Mucosa of descending colon (tissue), 3 donors: ENCODE measurements around the gene NPC2. TPM values are rescaled to one million over a fixed set of nuclear protein-coding genes. Genes with fewer than 3 reads are reported as not detected.
A peak's percentile ranks its signal among the peaks of the same experiment; 100 is the strongest.

ENCODE experiments used
- ATAC-seq: fragments of 200-7000 bp; cut with Tn5 transposase; one replicate; pipeline ENCODE4 v1.9.1; 2020; ENCODE audit warnings: mild to moderate bottlenecking, moderate library complexity
- DNase-seq, 3 donors: peaks; one replicate each; pipeline ENCODE4 v3.0.0-alpha.2; 2020
- H3K36me3 ChIP-seq: fragments of 200-600 bp; one replicate; pipeline ENCODE4 v1.8.0; 2021; ENCODE audit warnings: low read depth, mild to moderate bottlenecking
- H3K4me1 ChIP-seq: fragments of 200-600 bp; one replicate; pipeline ENCODE4 v1.8.0; 2021; ENCODE audit warnings: low read depth, mild to moderate bottlenecking
- H3K4me3 ChIP-seq: fragments of 200-600 bp; one replicate; pipeline ENCODE4 v1.8.0; 2021; ENCODE audit warnings: mild to moderate bottlenecking
- H3K9me3 ChIP-seq: fragments of 200-600 bp; one replicate; pipeline ENCODE4 v1.8.0; 2021; ENCODE audit warnings: mild to moderate bottlenecking
- intact Hi-C, 2 donors: fragments of 100-400 bp; cut with DNase I in 1 of 2; cut with micrococcal nuclease in 1 of 2; formaldehyde crosslinking; loops; one replicate each; pipeline versions ENCODE4 v1.11.0 to v1.11.1; 2022; cut with DNase I, micrococcal nuclease
- total RNA-seq, 3 donors: library from RNA; stranded (reverse); fragmentation: NEBNext Ultra II Directional in 2 of 3; extraction: Animal tissue kit (Norgen Biotek cat#: 25700) in 2 of 3; gene quantifications; one replicate each; pipeline versions ENCODE4 v1.2.1 to v1.2.4, GENCODE V29; 2021 to 2023
- TF ChIP-seq, protein P1 (sequence below): fragments of 200-600 bp; IDR thresholded peaks from one replicate; pipeline ENCODE4 v1.8.0; 2022; ENCODE audit warnings: antibody characterized with exemption, mild to moderate bottlenecking
- donor health status: DM: no; HTN: no; CAD: no; lungs with moderate emphysema.
- donor health status: DM: no; HTN: no; CAD: no.
- donor health status: DM: no; HTN: yes; CAD: no.

Gene NPC2
- total RNA-seq, 3 donors from 2014 or later: 150 to 212 (median 168) TPM

DNA sequence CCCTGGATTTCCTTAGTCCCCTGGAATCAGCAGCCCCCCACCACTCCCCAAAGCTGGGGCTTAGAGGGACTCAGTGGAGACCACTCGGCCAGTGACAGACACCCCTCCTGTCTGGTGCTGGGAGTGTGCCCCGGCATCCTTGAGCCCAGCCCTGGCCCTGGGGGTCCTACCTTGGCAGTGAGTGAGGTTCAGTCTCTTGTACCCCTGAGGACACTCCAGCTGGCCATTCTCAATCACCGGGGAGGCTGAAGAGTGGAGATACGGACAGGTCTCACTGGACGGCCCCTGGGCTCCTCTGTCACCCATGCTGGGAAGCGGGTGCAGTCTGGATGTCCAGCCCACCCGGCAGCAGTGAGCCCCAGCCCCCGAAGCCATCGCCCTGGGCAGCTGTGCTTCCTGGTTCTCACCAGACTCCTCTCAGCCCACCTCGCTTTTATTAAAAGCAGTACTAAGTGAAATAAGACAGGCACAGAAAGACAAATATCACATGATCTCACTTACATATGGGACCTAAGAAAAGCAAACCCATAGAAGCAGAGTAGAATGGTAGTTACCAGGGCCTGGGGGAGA is 42.7 kb upstream of the NPC2 start:
- no peaks in the 10 kb centered on the region for H3K9me3 ChIP-seq
- peak in 1 of 3 donors; percentile 34 for DNase-seq

DNA sequence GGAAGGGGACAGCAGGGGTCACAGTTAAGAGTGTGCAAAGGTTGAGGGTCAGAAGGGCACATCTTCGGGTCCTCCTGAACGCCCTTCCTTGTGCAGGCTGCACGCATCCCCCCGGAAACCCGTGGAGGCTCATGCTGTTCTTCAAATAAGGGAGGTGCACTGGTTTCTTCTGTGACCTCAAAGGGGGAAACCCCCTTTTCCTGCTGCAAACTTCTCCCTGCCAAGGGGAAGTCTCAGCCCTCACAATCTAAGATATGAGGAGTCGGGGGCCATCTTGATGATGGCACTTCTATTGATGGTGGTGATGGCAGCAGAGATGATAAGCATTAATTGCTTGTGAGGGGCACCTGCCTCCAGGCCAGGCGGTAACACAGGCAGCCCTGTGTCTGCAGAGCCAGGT is 40.5 kb upstream of the NPC2 start:
- ATAC-seq (no peak), DNase-seq (no peak)
- Histone ChIP-seq H3K9me3 (no peaks in the 10 kb centered on the region), H3K36me3 (no peaks in the 10 kb centered on the region), H3K4me1 (no peaks in the 10 kb centered on the region), H3K4me3 (no peak overlapping the region)
- TF ChIP-seq, protein P1, sequence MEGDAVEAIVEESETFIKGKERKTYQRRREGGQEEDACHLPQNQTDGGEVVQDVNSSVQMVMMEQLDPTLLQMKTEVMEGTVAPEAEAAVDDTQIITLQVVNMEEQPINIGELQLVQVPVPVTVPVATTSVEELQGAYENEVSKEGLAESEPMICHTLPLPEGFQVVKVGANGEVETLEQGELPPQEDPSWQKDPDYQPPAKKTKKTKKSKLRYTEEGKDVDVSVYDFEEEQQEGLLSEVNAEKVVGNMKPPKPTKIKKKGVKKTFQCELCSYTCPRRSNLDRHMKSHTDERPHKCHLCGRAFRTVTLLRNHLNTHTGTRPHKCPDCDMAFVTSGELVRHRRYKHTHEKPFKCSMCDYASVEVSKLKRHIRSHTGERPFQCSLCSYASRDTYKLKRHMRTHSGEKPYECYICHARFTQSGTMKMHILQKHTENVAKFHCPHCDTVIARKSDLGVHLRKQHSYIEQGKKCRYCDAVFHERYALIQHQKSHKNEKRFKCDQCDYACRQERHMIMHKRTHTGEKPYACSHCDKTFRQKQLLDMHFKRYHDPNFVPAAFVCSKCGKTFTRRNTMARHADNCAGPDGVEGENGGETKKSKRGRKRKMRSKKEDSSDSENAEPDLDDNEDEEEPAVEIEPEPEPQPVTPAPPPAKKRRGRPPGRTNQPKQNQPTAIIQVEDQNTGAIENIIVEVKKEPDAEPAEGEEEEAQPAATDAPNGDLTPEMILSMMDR: no peak
- intact Hi-C loops: no loop called here

More for the DNA sequence above, 42.7 kb upstream of the NPC2 start:
- TF ChIP-seq, protein P1: no peak
- Histone ChIP-seq H3K4me3 (no peak overlapping the region), H3K4me1 (no peaks in the 10 kb centered on the region), H3K36me3 (no peaks in the 10 kb centered on the region)
- no peak for ATAC-seq
- intact Hi-C loops: no loop called here

DNA sequence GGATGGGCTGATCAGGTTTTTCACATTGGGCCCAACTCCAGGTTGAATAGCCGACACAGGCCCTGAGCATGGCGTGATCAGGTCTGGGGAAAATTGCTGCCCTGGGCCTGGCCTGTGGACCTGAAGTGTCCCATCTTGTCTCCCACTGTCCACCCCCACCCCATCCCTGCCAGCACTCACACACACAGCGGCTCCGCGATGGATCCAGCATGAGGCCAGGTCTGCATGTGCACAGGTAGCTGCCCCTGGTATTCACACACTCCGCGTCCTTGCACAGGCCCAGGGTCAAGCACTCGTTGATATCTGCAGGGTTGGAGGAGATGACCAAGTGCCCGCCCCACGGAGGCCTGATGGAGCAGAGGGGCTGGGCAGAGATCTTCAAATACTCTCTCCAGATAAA is 39.1 kb upstream of the NPC2 start:
- Histone ChIP-seq H3K4me1 (no peaks in the 10 kb centered on the region), H3K36me3 (no peaks in the 10 kb centered on the region), H3K9me3 (no peaks in the 10 kb centered on the region), H3K4me3 (no peak overlapping the region)
- TF ChIP-seq, protein P1: no peak
- ATAC-seq: no peak
- intact Hi-C loops: no loop called here
- DNase-seq: no peak

DNA sequence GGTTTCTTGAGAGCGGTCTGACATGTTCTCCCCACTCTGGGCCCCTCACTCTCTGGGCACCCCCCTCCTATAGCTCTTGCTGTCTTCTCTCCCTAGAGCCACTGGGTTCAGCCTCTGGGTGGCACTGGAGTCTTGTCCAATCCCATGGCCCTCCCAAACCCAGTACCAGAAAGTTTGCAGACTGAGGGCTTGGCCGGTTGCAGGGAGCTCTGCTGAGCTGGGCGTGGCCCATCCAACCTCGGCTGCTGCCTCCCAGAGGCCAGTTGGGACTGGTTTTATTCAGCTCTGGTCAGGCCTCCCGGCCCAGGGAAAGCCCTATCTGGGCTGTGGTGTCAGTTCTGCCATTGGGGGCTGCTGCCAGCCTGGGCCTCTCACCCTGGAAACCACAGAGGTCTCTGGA is 38.4 kb upstream of the NPC2 start:
- intact Hi-C loops: no loop called here
- Histone ChIP-seq H3K4me1 (no peaks in the 10 kb centered on the region), H3K4me3 (no peak overlapping the region), H3K36me3 (no peaks in the 10 kb centered on the region), H3K9me3 (no peaks in the 10 kb centered on the region)
- DNase-seq: peak in 2 of 3 donors; percentile 36 to 48
- peak; percentile 75 for ATAC-seq
- TF ChIP-seq, protein P1: no peak

DNA sequence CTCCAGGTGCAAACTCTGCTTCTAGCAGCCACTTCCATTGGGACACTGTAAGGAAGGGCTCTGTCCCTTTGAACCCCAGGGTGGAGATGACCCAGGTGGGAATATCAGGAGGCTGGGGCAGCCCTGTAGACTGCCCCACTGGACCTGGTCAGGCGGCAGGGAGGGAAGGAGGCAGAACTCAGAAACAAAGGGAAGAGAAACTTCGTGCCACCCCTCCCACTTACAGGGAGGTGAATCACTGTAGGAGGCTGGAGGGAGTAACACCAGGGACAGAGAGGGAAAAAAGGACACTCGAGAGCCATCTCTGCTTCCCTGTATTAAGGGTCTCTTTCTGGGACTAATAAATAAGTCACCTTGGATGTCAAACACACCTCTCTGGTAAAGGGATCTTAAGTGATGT is 37.9 kb upstream of the NPC2 start:
- H3K4me1 ChIP-seq: no peaks in the 10 kb centered on the region
- TF ChIP-seq, protein P1: no peak
- ATAC-seq: no peak
- no peak for DNase-seq
- no peaks in the 10 kb centered on the region for H3K36me3 ChIP-seq
- no peaks in the 10 kb centered on the region for H3K9me3 ChIP-seq
- intact Hi-C loops: no loop called here
- H3K4me3 ChIP-seq: no peak overlapping the region

DNA sequence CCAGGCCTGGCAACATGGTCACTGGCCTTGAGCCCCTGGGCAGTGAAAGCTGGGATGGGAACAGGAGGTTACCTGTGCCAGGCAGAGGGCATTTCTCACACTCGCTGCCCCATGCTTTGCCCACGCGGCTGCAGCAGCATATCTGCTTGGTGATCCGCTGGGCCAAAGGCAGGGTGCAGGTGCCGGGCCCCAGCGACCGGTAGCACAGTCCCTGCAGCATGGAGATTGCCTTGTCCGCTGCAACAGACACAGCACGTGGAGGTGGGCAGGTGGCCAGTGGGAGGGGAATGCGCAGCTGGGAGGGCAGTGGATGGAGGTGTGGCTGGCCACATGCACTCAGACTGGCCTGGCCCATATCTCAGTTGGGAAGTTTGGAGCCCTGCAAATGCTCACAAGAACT is 35.8 kb upstream of the NPC2 start:
- intact Hi-C loops: no loop called here
- TF ChIP-seq, protein P1: no peak
- DNase-seq (no peak), ATAC-seq (no peak)
- H3K36me3 ChIP-seq: no peaks in the 10 kb centered on the region
- no peaks in the 10 kb centered on the region for H3K9me3 ChIP-seq
- H3K4me3 ChIP-seq: no peak overlapping the region
- no peaks in the 10 kb centered on the region for H3K4me1 ChIP-seq
